Heart left ventricle (tissue), 13 donors: ENCODE results near the gene SERPINA1.

ENCODE experiments used
- POLR2A ChIP-seq, 2 donors: fragments of 450-650 bp; IDR thresholded peaks; one replicate each; pipeline ENCODE4 v1.6.1; 2017; ENCODE audit warnings: antibody characterized with exemption in 2 of 2, mild to moderate bottlenecking in 2 of 2, moderate library complexity in 2 of 2
- TF ChIP-seq, protein P1 (sequence below), 12 donors: fragments of 200-600 bp; sonication (generic) in 4 of 12; IDR thresholded peaks; one replicate each; pipeline versions ENCODE4 v1.5.0 to v1.8.0; 2018 to 2022; ENCODE audit warnings: antibody characterized with exemption in 12 of 12, mild to moderate bottlenecking in 5 of 12
- donor health status: ischemic (EF 13 %, LVEDD 7.1; RV severe dilation, severe dysfunction).
- donor health status: DM: no; HTN: yes; CAD: no.
- donor health status: DM: no; HTN: no; CAD: no.
- donor health status: ischemic (EF 25% LVEDD 6.9; RV normal size, moderate dysfunction).
- donor health status: ischemic (EF 25% LVEDD 5.7; RV mildly dilated, moderate dysfunction).
- donor health status: ischemic (EF 35%, LVEDD 5.7; RV mildly dilated, moderate dysfunction).
- donor health status: nonischemic (EF 11% LVEDD 7.7; RV severe dilation, severe dysfunction).
- donor health status: DM: yes; HTN: yes; CAD: no.
- donor health status: PGD.
- donor health status: ischemic (EF 29% LVEDD 5.4; RV normal size, mild dysfunction).
- donor health status: nonischemic (EF 23%, LVEDD 6.1; RV moderate dilation, normal function).

DNA sequence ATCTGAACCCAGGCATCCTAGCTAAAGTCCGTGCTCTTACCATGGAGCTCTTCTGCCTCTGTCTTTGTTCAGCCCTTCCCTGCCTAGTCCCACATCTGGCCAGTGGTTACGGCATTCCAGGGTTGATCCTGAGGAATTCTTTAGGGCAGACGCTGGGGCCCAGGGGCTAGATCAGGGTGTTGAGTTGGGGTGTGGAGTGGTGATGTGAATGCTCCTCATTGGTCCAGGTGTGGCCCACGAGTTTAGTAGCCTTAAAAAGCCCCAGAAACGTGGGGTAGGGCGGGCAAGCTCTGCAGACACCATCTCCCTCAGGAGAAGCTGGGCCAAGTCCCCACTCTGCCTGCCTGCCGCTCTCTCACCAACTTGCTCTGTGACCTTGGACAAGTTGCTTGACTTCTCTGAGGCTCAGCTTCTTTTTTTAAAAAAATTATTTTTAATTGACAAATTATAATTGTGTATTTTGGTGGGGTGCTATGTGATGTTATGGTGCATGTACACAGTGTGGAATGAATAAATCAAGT lies 56.3 kb downstream of the SERPINA1 start:
- TF ChIP-seq, protein P1, sequence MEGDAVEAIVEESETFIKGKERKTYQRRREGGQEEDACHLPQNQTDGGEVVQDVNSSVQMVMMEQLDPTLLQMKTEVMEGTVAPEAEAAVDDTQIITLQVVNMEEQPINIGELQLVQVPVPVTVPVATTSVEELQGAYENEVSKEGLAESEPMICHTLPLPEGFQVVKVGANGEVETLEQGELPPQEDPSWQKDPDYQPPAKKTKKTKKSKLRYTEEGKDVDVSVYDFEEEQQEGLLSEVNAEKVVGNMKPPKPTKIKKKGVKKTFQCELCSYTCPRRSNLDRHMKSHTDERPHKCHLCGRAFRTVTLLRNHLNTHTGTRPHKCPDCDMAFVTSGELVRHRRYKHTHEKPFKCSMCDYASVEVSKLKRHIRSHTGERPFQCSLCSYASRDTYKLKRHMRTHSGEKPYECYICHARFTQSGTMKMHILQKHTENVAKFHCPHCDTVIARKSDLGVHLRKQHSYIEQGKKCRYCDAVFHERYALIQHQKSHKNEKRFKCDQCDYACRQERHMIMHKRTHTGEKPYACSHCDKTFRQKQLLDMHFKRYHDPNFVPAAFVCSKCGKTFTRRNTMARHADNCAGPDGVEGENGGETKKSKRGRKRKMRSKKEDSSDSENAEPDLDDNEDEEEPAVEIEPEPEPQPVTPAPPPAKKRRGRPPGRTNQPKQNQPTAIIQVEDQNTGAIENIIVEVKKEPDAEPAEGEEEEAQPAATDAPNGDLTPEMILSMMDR (IDR thresholded peaks at IDR 0.05), result no peak
- TF ChIP-seq POLR2A (IDR thresholded peaks at IDR 0.05), result no peak
